Neuronal stem cell (in vitro differentiated cells): ENCODE data around the gene KIAA1958.

Experiments
- DNase-seq: peaks from one replicate; pipeline ENCODE4 v3.0.0-alpha.2; 2013; ENCODE audit warnings: low spot score
- H2AFZ ChIP-seq: one replicate; pipeline ENCODE4 v1.6.1; 2013; ENCODE audit warnings: mild to moderate bottlenecking, low read length, inconsistent platforms
- H2AK5ac ChIP-seq: 2 replicates; pipeline ENCODE4 v1.6.1; 2013; ENCODE audit warnings: low read depth, mild to moderate bottlenecking, inconsistent platforms, low read length, moderate library complexity, mixed read lengths
- H2BK120ac ChIP-seq: 2 replicates; pipeline ENCODE4 v1.6.1; 2013; ENCODE audit warnings: low read depth, mild to moderate bottlenecking, inconsistent platforms, low read length, moderate library complexity, mixed read lengths
- H2BK12ac ChIP-seq: one replicate; pipeline ENCODE4 v1.6.1; 2013; ENCODE audit warnings: low read length, inconsistent platforms
- H2BK15ac ChIP-seq: 2 replicates; pipeline ENCODE4 v1.6.1; 2013; ENCODE audit warnings: mild to moderate bottlenecking, low read length, inconsistent platforms, mixed read lengths
- H2BK5ac ChIP-seq: one replicate; pipeline ENCODE4 v1.6.1; 2013; ENCODE audit warnings: inconsistent platforms, mild to moderate bottlenecking, low read length, moderate library complexity
- H3K14ac ChIP-seq: one replicate; pipeline ENCODE4 v1.6.1; 2013; ENCODE audit warnings: low read length, inconsistent platforms
- H3K18ac ChIP-seq: 2 replicates; pipeline ENCODE4 v1.6.1; 2013; ENCODE audit warnings: low read length, inconsistent platforms
- H3K23ac ChIP-seq: 2 replicates; pipeline ENCODE4 v1.6.1; 2013; ENCODE audit warnings: low read depth, mild to moderate bottlenecking, mixed read lengths, low read length, inconsistent platforms; ENCODE audit not compliant: poor library complexity
- H3K27ac ChIP-seq: replicated peaks from 3 replicates; pipeline ENCODE4 v1.5.1; 2013; ENCODE audit warnings: low read length, inconsistent platforms
- H3K27me3 ChIP-seq, 3 experiments: 2 replicates each; pipeline ENCODE4 v1.6.1; 2013; ENCODE audit warnings: low read length in 3 of 3, mild to moderate bottlenecking in 2 of 3, inconsistent platforms in 1 of 3, low read depth in 1 of 3, mixed read lengths in 1 of 3, moderate library complexity in 1 of 3; ENCODE audit not compliant: control insufficient read depth in 3 of 3, insufficient read depth in 3 of 3
- H3K36me3 ChIP-seq, 2 donors: replicated peaks in 1 of 2; 2 replicates each; pipeline ENCODE4 v1.6.1; 2013; ENCODE audit warnings: low read length in 2 of 2; ENCODE audit not compliant: control insufficient read depth in 2 of 2, insufficient read depth in 2 of 2
- H3K4ac ChIP-seq: 2 replicates; pipeline ENCODE4 v1.6.1; 2013; ENCODE audit warnings: inconsistent platforms, mild to moderate bottlenecking, low read length, moderate library complexity
- H3K4me1 ChIP-seq, 2 donors: 1 replicate in 1 of 2; 2 replicates in 1 of 2; pipeline ENCODE4 v1.6.1; 2013; ENCODE audit warnings: low read length in 2 of 2, low read depth in 1 of 2; ENCODE audit not compliant: control insufficient read depth in 2 of 2, insufficient read depth in 1 of 2
- H3K4me2 ChIP-seq: one replicate; pipeline ENCODE4 v1.6.1; 2013; ENCODE audit warnings: mild to moderate bottlenecking, low read length, inconsistent platforms; ENCODE audit not compliant: insufficient read depth, poor library complexity, severe bottlenecking
- H3K4me3 ChIP-seq, 2 donors: 2 replicates each; pipeline ENCODE4 v1.5.1; 2013; ENCODE audit warnings: low read length in 2 of 2, mild to moderate bottlenecking in 2 of 2, inconsistent platforms in 1 of 2, moderate library complexity in 1 of 2
- H3K79me1 ChIP-seq: one replicate; pipeline ENCODE4 v1.6.1; 2013; ENCODE audit warnings: low read depth, mild to moderate bottlenecking, inconsistent platforms, low read length, moderate library complexity
- H3K9ac ChIP-seq: one replicate; pipeline ENCODE4 v1.6.1; 2013; ENCODE audit warnings: mild to moderate bottlenecking, low read depth, low read length, inconsistent platforms; ENCODE audit not compliant: poor library complexity
- H3K9me3 ChIP-seq, 2 donors: replicated peaks in 1 of 2; 2 replicates each; pipeline versions ENCODE3 to v1.6.1; 2013; ENCODE audit warnings: low read length in 2 of 2, mild to moderate bottlenecking in 2 of 2, inconsistent platforms in 1 of 2, low read depth in 1 of 2, mixed read lengths in 1 of 2, moderate library complexity in 1 of 2; ENCODE audit not compliant: control insufficient read depth in 2 of 2, insufficient read depth in 1 of 2
- H4K8ac ChIP-seq: one replicate; pipeline ENCODE4 v1.6.1; 2013; ENCODE audit warnings: low read depth, mild to moderate bottlenecking, inconsistent platforms, low read length, moderate library complexity
- H4K91ac ChIP-seq: one replicate; pipeline ENCODE4 v1.6.1; 2013; ENCODE audit warnings: low read length, low read depth, mild to moderate bottlenecking, inconsistent platforms; ENCODE audit not compliant: poor library complexity
- WGBS, 2 donors: extraction: QIAGEN DNeasy Blood & Tissue Kit; methylation state at CpG; one replicate each; pipeline ENCODE4 v1.1.7; 2013; ENCODE audit warnings: missing lambda C conversion rate in 2 of 2, mixed read lengths in 1 of 2; ENCODE audit not compliant: insufficient read length in 2 of 2, insufficient replicate concordance in 1 of 2; ENCODE audit errors: extremely low coverage in 2 of 2; 5-methylcytosine and 5-hydroxymethylcytosine counted together

KIAA1958 gene

DNA sequence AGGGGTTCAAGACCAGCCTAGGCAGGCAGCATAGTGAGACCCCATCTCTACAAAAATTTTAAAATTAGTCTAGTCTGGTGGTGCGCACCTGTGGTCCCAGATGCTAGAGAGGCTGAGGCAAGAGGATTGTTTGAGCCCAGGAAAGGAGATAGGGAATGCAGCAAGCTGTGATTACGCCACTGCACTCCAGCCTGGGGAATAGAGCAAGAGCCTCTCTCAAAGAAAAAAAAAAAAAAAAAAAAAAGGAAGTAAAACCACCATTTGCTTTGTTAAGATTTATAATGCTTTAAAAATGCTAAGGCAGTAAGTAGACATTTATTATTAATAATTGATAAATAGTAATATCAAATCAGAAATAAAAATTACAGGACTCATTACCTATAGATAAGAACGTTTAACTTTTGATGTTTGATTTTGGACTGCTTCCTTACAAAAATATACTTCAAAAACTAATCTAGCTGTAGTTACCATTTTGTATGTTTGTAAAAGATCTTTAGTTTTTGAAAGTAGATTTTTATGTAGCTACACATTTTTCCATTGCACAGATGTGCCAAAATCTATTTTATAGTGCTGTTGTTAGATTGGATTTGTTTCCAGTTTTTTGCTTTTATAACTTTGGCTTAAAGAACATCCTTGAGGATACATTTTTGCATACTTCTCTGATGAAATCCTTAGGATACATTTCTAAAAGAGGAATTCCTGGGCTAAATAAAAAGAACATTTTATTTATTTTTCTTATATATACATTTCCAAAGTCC, 144.9 kb downstream of the KIAA1958 start:
- H3K4me1 ChIP-seq: peaks cover 3% of the 10 kb centered on the region in 2 donors
- H3K4me3 ChIP-seq: no peak overlapping the region
- no CpG with 5 or more reads among the region's 3 CpGs for WGBS, 2 donors
- no peak overlapping the region for H3K18ac ChIP-seq
- H4K91ac ChIP-seq: no peak overlapping the region
- H3K23ac ChIP-seq: no peak overlapping the region
- H2BK12ac ChIP-seq: no peak overlapping the region
- no peak overlapping the region for H3K27ac ChIP-seq
- no peak for DNase-seq
- no peaks in the 10 kb centered on the region for H3K79me1 ChIP-seq
- H2AFZ ChIP-seq: no peak overlapping the region
- no peak overlapping the region for H3K4ac ChIP-seq
- H2BK120ac ChIP-seq: no peak overlapping the region
- no peak overlapping the region for H2AK5ac ChIP-seq
- H3K36me3 ChIP-seq: no peaks in the 10 kb centered on the region
- H3K9ac ChIP-seq: no peak overlapping the region
- H3K9me3 ChIP-seq: peaks cover 0 to 6% of the 10 kb centered on the region in 2 donors
- no peak overlapping the region for H4K8ac ChIP-seq
- no peak overlapping the region for H3K4me2 ChIP-seq
- no peaks in the 10 kb centered on the region for H3K27me3 ChIP-seq
- H2BK15ac ChIP-seq: no peak overlapping the region
- H2BK5ac ChIP-seq: no peak overlapping the region
- H3K14ac ChIP-seq: no peak overlapping the region

DNA sequence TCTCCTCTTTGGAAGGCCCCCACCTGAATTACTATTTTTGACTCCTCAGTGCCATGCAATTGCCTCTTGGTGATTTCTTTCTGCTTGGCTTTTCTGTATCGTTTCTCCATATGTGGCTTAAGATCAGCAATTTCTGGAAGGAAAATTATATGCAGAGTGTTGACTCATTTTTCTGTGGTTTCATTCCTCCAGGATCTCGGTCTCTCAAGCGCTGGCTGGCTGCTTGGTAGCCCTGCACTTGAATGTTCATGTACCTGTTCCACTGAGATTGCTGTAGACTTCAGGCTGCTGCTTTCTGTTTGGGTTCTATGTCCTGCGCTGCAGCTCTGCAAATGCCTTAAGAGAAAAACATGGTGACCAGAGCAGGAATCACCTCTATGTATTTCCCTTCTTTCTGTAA, 153.7 kb downstream of the KIAA1958 start:
- DNase-seq: no peak
- H3K27me3 ChIP-seq: no peaks in the 10 kb centered on the region
- no peaks in the 10 kb centered on the region for H3K79me1 ChIP-seq
- no peak overlapping the region for H2BK5ac ChIP-seq
- no peak overlapping the region for H3K27ac ChIP-seq
- H3K9ac ChIP-seq: no peak overlapping the region
- no CpG with 5 or more reads among the region's 4 CpGs for WGBS, 2 donors
- no peak overlapping the region for H3K14ac ChIP-seq
- no peaks in the 10 kb centered on the region for H3K4me1 ChIP-seq
- no peak overlapping the region for H2BK15ac ChIP-seq
- H2AFZ ChIP-seq: no peak overlapping the region
- peaks cover 0 to 14% of the 10 kb centered on the region in 2 donors for H3K36me3 ChIP-seq
- peaks cover 7 to 20% of the 10 kb centered on the region in 2 donors for H3K9me3 ChIP-seq
- no peak overlapping the region for H2BK120ac ChIP-seq
- H3K23ac ChIP-seq: no peak overlapping the region
- no peak overlapping the region for H3K18ac ChIP-seq
- H2BK12ac ChIP-seq: no peak overlapping the region
- no peak overlapping the region for H3K4me2 ChIP-seq
- H2AK5ac ChIP-seq: no peak overlapping the region
- no peak overlapping the region for H3K4me3 ChIP-seq
- no peak overlapping the region for H4K8ac ChIP-seq
- no peak overlapping the region for H4K91ac ChIP-seq
- no peak overlapping the region for H3K4ac ChIP-seq

GRCh38 chr9:112642126-112642525, 155.5 kb downstream of the KIAA1958 start:
- Histone ChIP-seq H2AFZ (no peak overlapping the region), H3K9ac (no peak overlapping the region), H3K27ac (no peak overlapping the region), H2BK12ac (no peak overlapping the region), H3K4me1 (no peaks in the 10 kb centered on the region), H3K4me2 (no peak overlapping the region), H3K23ac (no peak overlapping the region), H3K4ac (no peak overlapping the region), H3K27me3 (no peaks in the 10 kb centered on the region), H2BK5ac (no peak overlapping the region), H3K36me3 (peaks cover 0 to 31% of the 10 kb centered on the region in 2 donors), H3K9me3 (peaks cover 7 to 35% of the 10 kb centered on the region in 2 donors), H2BK15ac (no peak overlapping the region), H2BK120ac (no peak overlapping the region), H3K14ac (no peak overlapping the region), H4K8ac (no peak overlapping the region), H3K4me3 (no peak overlapping the region), H2AK5ac (no peak overlapping the region), H4K91ac (no peak overlapping the region), H3K18ac (no peak overlapping the region), H3K79me1 (no peaks in the 10 kb centered on the region)
- WGBS, 2 donors: no CpG with 5 or more reads among the region's 3 CpGs
- DNase-seq: no peak

DNA sequence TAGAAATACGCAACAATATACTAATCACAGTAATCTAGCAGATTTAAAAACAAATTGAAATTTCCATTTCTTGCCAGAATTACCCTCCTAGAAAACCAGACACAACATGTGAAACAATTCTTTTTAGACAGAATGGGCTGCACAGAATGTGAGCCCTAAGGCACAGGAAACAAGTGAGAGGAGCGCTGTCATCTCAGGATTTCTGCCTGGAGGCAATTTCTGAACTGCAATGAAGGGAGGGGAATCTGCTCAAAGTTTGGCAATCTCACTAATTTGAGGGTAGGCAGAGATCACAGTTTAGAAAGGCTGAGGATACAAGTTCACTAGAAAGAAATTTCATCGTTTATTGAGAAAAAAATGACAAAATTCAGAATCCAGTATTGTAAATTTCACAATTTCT, 161.0 kb downstream of the KIAA1958 start:
- H4K91ac ChIP-seq: no peak overlapping the region
- H3K4me1 ChIP-seq: no peaks in the 10 kb centered on the region
- no peak overlapping the region for H3K27ac ChIP-seq
- H3K79me1 ChIP-seq: no peaks in the 10 kb centered on the region
- H3K9me3 ChIP-seq: peaks cover 3 to 48% of the 10 kb centered on the region in 2 donors
- H2AK5ac ChIP-seq: no peak overlapping the region
- no peak overlapping the region for H4K8ac ChIP-seq
- H2BK15ac ChIP-seq: no peak overlapping the region
- H3K4me3 ChIP-seq: no peak overlapping the region
- no peak overlapping the region for H3K14ac ChIP-seq
- H3K23ac ChIP-seq: no peak overlapping the region
- peaks cover 2 to 64% of the 10 kb centered on the region in 2 donors for H3K36me3 ChIP-seq
- H2AFZ ChIP-seq: no peak overlapping the region
- H2BK5ac ChIP-seq: no peak overlapping the region
- no peak overlapping the region for H2BK120ac ChIP-seq
- no peaks in the 10 kb centered on the region for H3K27me3 ChIP-seq
- H3K4me2 ChIP-seq: no peak overlapping the region
- H3K9ac ChIP-seq: no peak overlapping the region
- no CpG with 5 or more reads among the region's 3 CpGs for WGBS, 2 donors
- no peak for DNase-seq
- no peak overlapping the region for H2BK12ac ChIP-seq
- H3K4ac ChIP-seq: no peak overlapping the region
- no peak overlapping the region for H3K18ac ChIP-seq
